ENCODE measurements around the gene VWA8. TPM values are rescaled to one million over a fixed set of nuclear protein-coding genes. Genes with fewer than 3 reads are reported as not detected.
A peak's percentile ranks its signal among the peaks of the same experiment; 100 is the strongest.

VWA8 gene
- total and polyA plus RNA-seq, 2 of the 13 experiments (the other 11 are each of a cell fraction or from before 2014, with no cell fraction given) = 9.1 to 17.3 TPM

GRCh38 chr13:41606646-41607045 lies 354.3 kb downstream of the VWA8 start (continued):
- TF ChIP-seq DZIP1 (CRISPR knock-in tag; IDR thresholded peaks at IDR 0.05) (no peak), ZNF891 (CRISPR knock-in tag; IDR thresholded peaks at IDR 0.05) (no peak), CBX5 (CRISPR knock-in tag; IDR thresholded peaks at IDR 0.05; ENCODE audit: borderline replicate concordance) (no peak; the same call in 1 of the 2 replicates), ZNF574 (CRISPR knock-in tag; IDR thresholded peaks at IDR 0.05) (no peak), KLF6 (CRISPR knock-in tag; IDR thresholded peaks at IDR 0.05) (no peak), MTERF4 (CRISPR knock-in tag; IDR thresholded peaks at IDR 0.05) (no peak), SP4 (CRISPR knock-in tag; IDR thresholded peaks at IDR 0.05) (no peak), ZBTB44 (CRISPR knock-in tag; IDR thresholded peaks at IDR 0.05) (no peak), SOX13 (IDR thresholded peaks at IDR 0.05) (0 out of 2 replicates have a peak, but pooled peaks have one; percentile 41), SOX13 (CRISPR knock-in tag; conservative IDR thresholded peaks at IDR 0.05 in 1 of 2, IDR thresholded peaks at IDR 0.05 in 1 of 2) (peak in 1 of 2 experiments; percentile 85; a peak in 2 of 4 replicates), STAT5B (CRISPR knock-in tag; IDR thresholded peaks at IDR 0.05) (no peak), MLX (CRISPR knock-in tag; IDR thresholded peaks at IDR 0.05) (no peak), AKNA (CRISPR knock-in tag; IDR thresholded peaks at IDR 0.05; ENCODE audit: borderline replicate concordance) (no peak), FOXA3 (CRISPR knock-in tag; IDR thresholded peaks at IDR 0.05) (peak; percentile 60), ZMYM2 (CRISPR knock-in tag; IDR thresholded peaks at IDR 0.05) (no peak), ISX (CRISPR knock-in tag; conservative IDR thresholded peaks at IDR 0.05) (no peak), ZNF768 (CRISPR knock-in tag; IDR thresholded peaks at IDR 0.05) (no peak)
